Stimulated activated CD8-positive, alpha-beta memory T cell treated with anti-CD3 and anti-CD28 coated beads, Interleukin-2, amount 100 ng/mL, for 48 hours (primary cell): ENCODE results near the gene ADGRG1.
A peak's percentile ranks its signal among the peaks of the same experiment; 100 is the strongest.

Source experiments
- DNase-seq, 2 donors: peaks; one replicate each; pipeline ENCODE4 v3.0.0-alpha.2; 2020; ENCODE audit warnings: low read depth in 2 of 2

Gene ADGRG1

DNA sequence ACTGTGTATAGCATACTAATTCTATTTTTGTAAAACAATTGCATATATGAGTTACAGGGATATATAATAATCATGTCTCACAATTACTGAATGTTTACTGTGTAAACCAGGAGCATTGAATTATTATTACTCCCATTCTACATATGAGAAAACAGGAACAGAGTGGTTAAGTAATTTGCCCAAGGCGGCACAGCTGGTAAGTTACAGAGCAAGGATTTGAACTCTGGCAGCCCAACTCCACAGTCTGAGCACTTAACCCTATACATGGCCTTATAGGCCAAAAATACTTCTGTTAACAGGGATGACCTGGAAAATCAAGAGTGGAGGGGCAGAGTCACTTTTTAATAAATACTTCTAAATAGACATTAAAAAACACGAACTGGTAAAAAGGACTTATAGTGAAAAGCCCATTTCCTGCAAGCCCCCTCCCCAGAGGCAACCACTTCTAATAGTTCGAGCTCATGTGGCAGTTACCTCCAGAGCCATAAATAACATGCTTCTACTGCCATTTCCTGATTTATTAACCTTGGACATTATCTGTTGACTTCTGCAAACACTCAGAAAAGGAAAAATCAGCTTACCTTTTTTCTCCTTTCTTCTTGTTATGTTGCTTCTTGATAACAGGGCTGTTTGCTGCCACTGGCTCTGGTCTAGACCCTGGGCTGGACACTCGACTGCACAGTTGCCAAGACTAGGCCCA, 22.1 kb upstream of the ADGRG1 start:
- no peak for DNase-seq

DNA sequence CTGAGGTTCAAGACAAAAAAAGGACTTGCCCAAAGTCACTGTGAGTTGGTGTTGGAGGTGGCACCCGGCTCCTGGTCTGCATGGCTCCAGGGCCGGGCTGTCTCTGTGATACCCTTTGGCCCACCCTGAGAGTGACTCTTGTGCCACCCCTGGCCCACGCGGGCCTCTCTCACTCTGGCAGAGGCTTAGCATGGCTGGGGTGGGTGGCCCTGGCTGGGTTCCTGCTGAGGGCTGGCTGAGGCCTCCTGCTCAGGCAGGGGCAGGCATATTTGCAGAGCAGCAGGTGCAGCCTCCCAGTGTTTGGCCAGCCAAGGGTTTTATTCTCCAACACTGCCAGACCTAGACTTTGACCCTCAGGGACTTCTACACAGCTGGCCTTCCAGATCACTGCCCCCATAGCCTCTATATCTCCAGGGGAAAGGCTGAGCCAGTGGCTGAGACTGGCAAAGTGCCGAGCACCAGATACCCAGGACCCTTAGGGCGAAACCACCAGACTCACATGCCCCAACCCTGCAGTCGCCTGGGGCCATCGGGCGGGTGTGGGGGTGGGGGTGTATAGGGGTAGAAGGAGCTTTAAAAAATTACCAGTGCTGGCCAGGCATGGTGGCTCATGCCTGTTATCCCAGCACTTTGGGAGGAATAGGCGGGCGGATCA, 21.5 kb upstream of the ADGRG1 start:
- no peak for DNase-seq

DNA sequence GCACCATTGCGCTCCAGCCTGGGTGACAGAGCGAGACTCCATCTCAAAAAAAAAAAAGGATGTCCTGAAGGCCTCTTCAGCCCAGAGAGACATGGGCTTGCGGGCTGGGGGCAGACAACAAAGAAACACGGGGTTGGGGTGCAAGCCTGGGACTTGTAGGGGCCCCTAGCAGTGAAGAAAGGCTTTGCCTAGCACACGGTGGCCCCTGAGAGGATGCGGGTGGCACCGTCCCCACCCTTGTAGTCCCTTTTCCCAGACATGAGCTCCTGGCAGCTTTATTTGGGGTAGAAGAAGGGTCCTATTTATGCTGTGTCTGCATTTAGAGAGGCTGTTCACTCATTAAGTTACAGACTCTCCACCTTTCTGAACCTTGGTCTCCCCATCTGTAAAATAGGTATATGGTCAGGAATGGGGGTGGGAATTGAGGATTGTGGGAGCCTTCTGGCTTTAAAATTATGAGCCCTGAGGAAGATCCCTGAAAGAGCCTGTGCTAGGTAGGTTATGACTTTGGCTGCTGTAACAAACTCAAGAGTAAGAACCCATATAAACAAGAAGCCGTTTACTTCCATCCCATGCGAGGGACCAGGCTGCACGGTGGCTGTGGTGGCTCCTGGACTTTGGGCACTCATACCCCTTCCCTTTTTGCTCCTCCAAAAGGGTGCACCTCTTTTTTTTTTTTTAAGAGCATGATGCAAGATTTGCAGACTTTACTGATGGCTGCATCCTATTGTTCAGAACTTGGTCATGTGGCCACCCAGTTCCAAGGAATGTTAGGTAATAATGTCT, 20.6 kb upstream of the ADGRG1 start:
- DNase-seq, result no peak

DNA sequence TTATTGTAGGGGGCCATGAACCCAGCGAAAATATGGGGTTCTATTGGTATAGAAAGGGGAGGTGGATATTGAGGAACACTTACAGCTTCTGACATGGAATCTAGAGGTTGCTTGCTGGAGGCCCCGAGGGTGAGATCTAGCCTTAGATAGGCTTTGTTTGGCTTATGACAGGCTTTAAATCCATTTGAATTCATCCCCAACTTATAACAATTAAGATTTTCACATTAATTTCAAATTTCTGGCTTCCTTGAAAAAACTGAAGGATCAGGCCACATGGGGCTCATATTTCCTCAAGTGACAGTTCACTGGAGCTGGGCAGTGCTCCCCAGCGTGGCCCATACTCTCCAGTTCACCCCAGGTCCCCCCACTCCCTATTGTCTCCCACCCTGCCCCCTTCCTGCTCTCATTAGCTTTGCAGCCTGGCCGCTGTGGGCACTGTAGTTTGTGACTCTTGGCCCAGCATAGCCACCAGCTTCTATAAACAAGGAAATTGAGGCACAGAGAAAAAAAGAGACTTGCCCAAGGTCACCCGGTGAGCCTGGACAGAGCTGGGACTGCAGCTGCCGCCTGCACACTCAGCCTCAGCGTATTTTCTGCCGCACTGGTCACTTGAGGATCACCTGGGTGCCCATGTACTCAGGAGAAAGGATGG, 19.8 kb upstream of the ADGRG1 start:
- no peak for DNase-seq

DNA sequence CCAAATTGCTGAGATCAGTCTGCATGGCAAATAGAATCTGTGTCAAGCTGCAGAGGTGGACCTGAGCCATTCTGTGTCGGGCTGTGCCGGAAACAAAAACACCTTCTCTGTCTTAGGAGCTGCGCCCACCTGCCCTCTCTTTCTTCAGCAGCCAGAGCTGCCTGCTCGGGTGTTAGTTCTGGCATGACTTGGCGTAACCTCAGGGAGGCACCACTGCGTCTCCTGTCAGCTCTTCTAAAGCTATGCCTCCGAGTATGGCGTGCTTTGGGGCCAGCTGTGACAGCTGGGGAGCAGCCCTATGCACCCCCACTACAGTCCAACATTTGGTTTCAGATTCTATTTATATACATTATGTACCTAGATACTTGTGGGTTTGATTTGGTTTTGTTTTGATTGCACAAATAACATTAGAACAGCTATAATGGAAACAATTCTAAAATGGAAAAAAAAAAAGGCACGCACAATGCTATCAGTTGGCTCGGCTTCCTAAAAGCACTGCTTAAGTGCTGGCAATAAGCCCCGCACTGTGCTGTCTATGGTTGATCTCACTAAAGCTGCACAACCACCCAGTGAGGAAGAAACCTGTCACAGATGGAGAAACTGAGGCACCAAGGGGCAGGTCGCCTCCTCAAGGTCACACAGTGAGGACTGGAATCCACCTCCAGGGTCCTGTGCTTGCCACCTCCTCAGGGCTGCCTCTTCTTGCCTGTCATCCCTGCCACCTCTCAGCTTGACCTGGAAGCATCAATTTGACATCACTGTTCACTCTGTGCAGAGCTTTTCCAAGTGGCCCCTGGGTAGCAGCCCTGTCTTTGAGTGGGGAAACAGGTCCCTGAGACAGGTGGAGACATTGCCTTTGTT, 18.7 kb upstream of the ADGRG1 start:
- DNase-seq, result peak; percentile 60 to 69

DNA sequence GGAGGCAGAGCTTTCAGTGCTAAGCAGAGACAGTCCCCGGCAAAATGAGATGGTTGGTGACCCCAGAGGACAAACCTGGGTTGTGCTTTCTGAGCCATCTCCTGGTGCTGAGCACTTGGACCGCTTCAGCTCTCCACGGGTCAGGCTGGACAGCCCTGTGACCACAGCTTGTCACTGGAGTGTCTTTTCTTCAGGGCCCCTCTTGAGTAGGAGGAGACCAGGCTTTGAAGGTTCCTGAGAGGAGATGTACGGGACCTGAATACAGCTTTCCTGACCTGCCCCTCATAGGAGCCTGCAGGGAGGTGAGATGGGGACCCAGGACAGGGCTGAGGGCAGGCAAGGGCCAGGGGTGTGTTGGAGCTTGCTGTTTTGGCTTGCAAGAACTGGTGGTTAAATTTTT, 17.8 kb upstream of the ADGRG1 start:
- no peak for DNase-seq

DNA sequence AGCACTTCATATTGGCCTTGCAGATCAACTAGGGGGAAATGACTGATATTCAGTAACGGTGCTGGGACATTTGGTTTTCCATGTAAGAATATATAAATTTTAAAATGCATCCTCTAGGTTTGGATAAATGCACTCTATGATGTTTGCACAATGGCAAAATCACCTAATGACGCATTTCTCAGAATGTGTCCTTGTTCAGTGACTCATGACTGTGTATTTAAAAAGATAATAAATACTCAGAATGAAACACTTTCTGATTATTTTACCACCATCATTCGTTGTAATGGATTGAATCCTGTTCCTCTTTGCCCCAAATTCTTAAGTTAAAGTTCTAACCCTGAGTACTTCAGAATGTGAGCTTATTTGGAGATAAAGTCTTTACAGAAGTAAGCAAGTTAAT, 17.2 kb upstream of the ADGRG1 start:
- DNase-seq, result no peak

DNA sequence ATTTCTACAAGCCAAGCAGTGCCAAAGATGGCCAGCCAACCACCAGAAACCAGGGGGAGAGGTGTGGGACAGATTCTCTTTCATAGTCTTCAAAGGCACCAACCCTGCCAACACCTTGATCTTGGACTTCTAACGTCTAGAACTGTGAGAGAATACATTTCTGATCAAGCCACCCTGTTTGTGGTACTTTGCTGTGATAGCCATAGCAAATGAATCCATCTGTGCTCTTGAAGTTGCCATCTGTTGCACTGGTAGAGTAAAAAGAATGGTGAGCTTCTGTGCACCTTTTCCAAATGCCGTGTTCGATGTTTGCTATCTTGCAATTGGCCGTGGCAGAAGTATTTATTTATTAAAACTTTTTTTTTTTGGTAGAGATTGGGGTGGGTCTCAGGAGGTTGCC, 16.7 kb upstream of the ADGRG1 start:
- no peak for DNase-seq

DNA sequence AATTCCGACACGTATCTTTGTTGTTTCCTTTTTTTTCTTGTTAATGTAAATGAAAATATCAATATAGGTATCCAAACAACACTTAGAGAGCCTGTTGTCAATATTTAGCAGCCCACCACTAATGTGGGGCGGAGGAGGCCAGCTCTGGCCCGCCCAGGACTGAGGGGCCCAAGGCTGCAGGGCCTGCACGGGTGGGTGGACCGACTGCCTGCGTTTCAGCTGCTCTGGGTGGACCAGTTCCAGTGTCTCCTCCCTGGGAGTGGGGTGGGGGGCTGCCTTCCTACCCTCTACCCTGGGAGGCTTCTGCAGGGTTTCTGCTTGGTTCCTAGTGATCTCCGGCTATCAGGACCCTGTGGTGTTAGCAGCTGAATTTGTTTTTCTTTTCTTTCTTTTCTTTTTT, 15.9 kb upstream of the ADGRG1 start:
- no peak for DNase-seq

DNA sequence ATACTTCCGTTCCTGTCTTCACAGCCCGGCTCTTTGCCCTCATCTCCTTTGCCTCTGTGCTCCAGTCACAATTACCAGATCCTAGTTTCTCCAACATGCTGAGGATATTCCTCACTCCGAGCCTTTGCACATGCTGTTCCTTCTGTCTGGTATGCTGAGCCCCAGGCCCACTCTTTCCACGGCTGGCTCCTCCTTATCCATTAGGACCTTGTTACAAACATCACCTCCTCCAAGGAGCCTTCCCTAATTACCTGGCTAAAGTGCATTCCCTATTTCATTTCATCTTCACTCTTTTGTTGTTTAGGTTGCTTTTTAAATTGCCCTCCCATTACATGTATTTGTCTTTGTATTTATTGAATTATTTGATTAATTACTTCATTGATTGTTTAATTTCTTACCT, 14.9 kb upstream of the ADGRG1 start:
- DNase-seq, result no peak

DNA sequence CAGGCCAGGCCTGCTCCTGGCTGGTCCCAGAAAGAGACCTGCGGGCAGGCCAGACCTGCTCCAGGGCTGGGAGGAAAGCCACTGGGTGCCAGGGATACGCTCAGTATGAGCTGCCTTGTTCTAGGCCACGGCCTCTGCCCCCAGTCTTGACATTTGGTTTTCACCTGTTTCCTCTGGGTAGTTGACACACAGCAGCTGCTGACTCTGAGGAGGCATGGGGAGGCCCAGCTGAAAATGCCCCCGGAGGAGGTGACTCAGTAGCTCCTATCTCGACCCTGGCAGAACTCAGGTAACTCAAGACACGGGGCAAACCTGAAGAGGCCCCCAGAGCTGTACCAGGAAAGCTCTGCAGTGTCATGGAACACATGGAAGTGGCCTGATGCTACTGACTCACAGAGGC, 13.9 kb upstream of the ADGRG1 start:
- DNase-seq, result peak; percentile 43 to 45

DNA sequence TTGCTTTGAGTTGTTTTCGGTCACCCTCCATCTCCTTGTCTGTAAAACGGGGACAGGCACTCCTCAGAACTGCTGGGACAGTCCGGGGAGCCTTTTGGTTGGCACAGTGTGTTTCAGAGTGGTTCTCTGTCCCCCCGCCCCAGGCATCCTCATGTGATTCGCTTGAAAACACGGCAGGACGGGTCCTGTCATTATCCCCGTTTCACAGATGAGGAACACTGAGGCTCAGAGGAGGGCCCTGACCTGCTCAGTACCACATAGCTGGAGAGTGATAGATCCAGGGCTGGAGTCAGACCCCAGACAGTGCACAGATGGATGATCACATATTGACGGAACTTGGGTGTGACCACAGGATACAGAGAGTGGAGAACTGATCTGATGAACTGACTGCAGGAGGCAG, 13.5 kb upstream of the ADGRG1 start:
- DNase-seq, result no peak

DNA sequence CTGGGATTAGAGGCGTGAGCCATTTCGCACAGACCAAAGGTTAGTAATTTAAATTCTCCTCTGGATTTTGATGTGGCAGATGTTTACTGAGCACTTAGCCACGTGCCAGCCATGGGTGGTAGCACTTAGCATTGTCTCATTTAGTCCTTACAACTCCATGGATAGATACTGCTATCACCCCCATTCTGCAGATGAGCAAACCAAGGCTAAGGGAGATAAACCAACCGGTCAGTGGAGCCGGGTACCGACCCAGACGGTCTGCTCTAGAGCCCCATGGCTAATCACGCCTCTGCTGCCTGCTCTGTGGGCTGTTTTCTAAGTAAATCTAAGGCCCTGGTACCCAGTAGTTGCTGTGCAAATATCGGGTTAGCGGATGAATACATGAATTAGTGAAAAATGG, 12.6 kb upstream of the ADGRG1 start:
- DNase-seq, result no peak

DNA sequence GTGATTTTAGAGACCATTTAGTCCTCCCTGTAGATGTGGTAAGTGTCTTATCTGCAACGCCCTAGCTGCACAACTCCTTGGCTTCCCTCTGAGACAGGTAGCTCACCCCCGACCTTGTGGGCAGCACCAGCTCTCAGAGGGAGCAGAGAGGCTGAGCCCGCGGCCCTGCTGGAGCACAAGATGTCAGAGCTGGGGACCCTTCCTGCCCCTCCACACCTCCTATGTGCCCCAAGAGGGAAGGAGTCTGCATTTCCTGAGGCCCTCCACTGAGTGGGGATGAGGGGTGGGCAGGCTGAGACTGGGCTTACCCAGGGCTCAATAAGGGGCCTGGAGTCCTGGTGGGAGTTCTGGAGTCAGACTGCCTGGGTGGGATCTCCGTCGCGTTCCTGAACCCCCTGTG, 12.2 kb upstream of the ADGRG1 start:
- DNase-seq, result no peak

DNA sequence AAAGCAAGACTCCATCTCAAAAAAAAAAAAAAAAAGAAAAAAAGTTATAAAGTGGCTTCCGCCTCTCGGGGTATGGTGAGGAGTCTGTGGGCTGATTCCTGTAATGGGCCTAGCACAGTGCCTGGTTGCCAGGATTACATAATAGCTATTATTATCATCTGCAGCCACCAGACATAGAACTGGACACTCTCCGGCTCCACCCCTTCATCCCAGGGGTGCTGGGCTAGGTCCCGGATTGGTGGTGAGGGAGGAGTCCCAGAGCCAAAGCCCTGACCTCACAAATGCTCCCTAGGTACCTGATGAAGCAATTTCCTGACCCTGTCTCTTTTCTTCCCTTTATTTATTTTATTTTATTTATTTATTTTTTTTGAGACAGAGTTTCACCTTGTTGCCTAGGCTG, 11.6 kb upstream of the ADGRG1 start:
- DNase-seq, result no peak

DNA sequence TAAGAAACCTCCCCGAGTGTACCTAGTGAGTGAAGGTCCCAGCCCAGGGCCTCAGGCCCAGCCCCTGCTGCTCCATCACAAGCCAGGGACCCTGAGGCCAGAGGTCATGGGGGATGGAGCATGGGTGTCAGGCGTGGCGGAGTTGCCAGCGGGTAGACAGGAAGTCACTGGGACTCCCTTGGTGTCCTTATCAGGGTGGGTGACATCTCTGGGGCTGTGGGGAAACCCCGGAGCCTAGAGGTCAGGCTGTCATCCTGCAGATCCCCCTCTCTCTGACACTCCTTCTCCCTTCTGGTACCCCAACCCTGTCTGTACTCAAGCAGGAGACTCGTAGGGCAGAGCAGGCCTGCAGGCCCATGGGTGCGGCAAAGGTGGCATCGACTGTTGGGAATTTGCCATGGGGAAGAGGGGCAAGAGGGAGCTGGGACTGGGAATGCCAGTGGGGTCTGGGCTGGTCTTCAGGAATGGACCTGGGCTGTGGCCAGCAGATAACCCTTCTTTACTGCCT, 10.8 kb upstream of the ADGRG1 start:
- no peak for DNase-seq

DNA sequence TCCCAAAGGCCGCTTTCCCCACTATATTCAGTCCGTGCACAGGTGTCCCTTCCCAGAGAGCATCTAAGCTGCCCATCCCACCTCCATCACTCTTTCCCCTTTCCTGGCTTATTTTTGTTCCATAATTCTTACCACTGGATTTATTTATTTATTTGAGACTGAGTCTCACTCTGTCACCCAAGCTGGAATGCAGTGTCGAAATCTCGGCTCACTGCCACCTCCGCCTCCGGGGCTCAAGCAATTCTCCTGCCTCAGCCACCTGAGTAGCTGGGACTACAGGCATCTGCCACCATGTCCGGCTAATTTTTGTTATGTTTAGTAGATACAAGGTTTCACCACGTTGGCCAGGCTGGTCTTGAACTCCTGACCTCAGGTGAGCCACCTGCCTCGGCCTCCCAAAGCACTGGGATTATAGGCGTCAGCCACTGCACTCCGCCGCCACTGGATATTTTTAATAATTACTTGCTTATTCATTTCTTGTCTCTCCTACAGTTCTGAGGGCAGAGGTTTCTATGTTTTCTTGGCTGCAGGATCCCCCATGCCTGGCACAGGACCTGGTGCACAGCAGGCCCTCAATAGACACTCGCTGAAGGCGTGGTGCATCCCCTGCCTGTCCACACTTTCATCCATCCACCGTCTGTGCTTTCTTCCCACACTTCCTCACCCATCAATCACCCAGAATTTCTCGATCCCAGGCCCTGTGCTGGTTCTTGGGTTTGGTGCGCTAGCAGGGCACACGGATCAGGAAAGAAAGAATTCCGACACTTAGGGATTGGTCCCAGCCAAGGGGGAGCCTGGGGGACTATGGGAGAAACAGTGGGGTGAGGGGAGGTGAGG, 9.9 kb upstream of the ADGRG1 start:
- DNase-seq, result no peak

DNA sequence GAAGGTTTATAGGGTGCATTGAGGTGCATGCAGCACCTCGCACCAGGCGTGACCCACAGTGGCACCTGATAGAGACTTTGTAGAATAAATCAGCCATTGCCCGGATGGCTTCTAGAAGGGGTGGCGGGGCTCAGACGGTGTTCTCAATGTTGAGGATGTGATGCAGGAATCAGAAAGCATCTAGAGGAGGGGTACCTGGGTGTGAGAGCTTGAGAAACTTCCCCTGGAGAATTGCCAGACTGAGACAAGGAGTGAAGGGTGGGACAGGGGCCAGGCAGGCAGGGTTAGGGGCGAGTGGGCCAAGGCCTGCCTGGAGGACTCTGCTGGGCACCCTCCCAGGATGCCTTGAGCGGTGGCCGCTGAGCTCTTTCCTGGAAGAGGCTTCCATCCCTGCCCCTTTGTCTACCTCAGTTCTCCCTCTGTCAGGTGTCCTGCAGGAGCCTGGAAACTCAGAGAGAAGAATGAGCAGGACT, 9.3 kb upstream of the ADGRG1 start:
- DNase-seq, result no peak

DNA sequence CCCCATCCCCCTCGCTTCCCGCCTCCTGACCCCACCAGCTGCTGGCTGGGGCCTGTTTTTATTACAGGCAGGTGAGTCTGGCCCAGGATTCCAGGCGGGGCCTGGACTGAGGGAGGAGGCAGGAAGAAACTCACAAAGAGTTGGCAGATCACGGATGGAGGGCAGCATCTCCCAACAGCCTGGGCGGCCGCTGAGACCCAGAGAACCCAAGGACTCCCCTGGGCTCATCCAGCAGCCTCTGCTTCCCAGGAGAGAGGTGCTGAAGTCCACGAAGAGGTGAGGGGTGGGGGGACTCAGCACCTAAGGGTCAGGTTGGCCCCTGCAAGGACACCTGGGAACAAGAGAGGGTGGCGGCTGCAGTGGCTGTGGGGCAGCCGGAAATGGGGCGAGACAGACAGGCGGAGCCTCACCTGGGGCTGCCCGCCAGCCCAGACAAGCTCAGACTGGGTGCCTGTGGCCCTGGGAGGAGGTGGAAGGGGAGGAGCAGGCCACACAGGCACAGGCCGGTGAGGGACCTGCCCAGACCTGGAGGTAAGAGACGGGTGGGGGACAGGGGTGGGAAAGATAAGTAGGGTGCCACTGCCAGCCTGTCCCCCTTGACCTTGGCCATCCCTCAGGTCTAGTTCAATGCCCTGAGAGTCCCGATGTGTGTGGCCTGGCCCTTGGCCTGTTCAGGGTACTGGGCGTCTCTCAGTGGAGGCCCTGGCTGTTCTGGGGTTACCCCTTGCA, 8.7 kb upstream of the ADGRG1 start:
- no peak for DNase-seq
